GM10266 (cell line): ENCODE results near the gene RBPJ.

Experiments
- DNase-seq: peaks from one replicate; pipeline ENCODE4 v3.0.0; 2012; ENCODE audit errors: extremely low spot score
- CTCF ChIP-seq: IDR thresholded peaks from 2 replicates; pipeline ENCODE4 v1.5.1; 2012; ENCODE audit warnings: mild to moderate bottlenecking, low read depth; ENCODE audit not compliant: control insufficient read depth, insufficient read depth; ENCODE audit errors: missing control alignments

The RBPJ gene

GRCh38 chr4:26484032-26484515, 163.3 kb downstream of the RBPJ start:
- TF ChIP-seq CTCF, result no peak
- no peak for DNase-seq

GRCh38 chr4:26484516-26484915, 163.7 kb downstream of the RBPJ start:
- no peak for DNase-seq
- TF ChIP-seq CTCF, result no peak
